Heart left ventricle (tissue), 13 donors: ENCODE results near the gene SCP2.
"Not testable (repeated sequence)": the region's sequence is repeated elsewhere in the genome, so short reads cannot be mapped to it uniquely, and the experiment has no call there.

Experiments
- POLR2A ChIP-seq, 2 donors: fragments of 450-650 bp; IDR thresholded peaks; one replicate each; pipeline ENCODE4 v1.6.1; 2017; ENCODE audit warnings: antibody characterized with exemption in 2 of 2, mild to moderate bottlenecking in 2 of 2, moderate library complexity in 2 of 2
- TF ChIP-seq, protein P1 (sequence below), 12 donors: fragments of 200-600 bp; sonication (generic) in 4 of 12; IDR thresholded peaks; one replicate each; pipeline versions ENCODE4 v1.5.0 to v1.8.0; 2018 to 2022; ENCODE audit warnings: antibody characterized with exemption in 12 of 12, mild to moderate bottlenecking in 5 of 12
- donor health status: ischemic (EF 13 %, LVEDD 7.1; RV severe dilation, severe dysfunction).
- donor health status: DM: no; HTN: yes; CAD: no.
- donor health status: DM: no; HTN: no; CAD: no.
- donor health status: ischemic (EF 25% LVEDD 6.9; RV normal size, moderate dysfunction).
- donor health status: ischemic (EF 25% LVEDD 5.7; RV mildly dilated, moderate dysfunction).
- donor health status: ischemic (EF 35%, LVEDD 5.7; RV mildly dilated, moderate dysfunction).
- donor health status: nonischemic (EF 11% LVEDD 7.7; RV severe dilation, severe dysfunction).
- donor health status: DM: yes; HTN: yes; CAD: no.
- donor health status: PGD.
- donor health status: ischemic (EF 29% LVEDD 5.4; RV normal size, mild dysfunction).
- donor health status: nonischemic (EF 23%, LVEDD 6.1; RV moderate dilation, normal function).

DNA sequence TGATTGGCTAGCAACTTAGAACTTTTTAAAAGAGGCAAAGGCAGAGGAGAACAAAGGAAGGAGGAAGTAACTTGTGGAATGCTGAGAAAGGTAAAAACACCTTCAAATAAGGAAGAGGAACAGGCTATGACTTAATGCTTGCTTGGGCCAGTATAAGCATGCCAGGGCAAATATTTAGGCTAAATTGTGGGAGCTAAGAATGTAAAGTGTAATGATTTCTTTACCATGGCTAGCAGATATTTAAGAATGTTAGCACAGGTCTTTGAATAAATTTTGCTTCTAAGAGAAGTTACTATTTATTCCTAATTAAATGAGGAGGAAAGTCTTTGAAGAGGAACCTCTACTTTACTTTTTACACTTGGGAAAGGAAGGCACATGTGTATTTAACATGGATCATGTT is 22.5 kb downstream of the SCP2 start:
- TF ChIP-seq, protein P1, sequence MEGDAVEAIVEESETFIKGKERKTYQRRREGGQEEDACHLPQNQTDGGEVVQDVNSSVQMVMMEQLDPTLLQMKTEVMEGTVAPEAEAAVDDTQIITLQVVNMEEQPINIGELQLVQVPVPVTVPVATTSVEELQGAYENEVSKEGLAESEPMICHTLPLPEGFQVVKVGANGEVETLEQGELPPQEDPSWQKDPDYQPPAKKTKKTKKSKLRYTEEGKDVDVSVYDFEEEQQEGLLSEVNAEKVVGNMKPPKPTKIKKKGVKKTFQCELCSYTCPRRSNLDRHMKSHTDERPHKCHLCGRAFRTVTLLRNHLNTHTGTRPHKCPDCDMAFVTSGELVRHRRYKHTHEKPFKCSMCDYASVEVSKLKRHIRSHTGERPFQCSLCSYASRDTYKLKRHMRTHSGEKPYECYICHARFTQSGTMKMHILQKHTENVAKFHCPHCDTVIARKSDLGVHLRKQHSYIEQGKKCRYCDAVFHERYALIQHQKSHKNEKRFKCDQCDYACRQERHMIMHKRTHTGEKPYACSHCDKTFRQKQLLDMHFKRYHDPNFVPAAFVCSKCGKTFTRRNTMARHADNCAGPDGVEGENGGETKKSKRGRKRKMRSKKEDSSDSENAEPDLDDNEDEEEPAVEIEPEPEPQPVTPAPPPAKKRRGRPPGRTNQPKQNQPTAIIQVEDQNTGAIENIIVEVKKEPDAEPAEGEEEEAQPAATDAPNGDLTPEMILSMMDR (IDR thresholded peaks at IDR 0.05): not testable (repeated sequence)
- TF ChIP-seq POLR2A (IDR thresholded peaks at IDR 0.05): not testable (repeated sequence)
